ENCODE data around the gene AMPD3.

GRCh38 chr11:10443152-10443551 lies 11.9 kb upstream of the AMPD3 start:
- TF ChIP-seq CTCF (IDR thresholded peaks at IDR 0.05; ENCODE audit: low read depth, low read length) = no peak
- TF ChIP-seq EZH2phosphoT487 (IDR thresholded peaks at IDR 0.05; ENCODE audit: low read depth) = no peak
